HT1080 (cell line): Measurements from ENCODE around the gene TRABD2B. TPM values are rescaled to one million over a fixed set of nuclear protein-coding genes. Genes with fewer than 3 reads are reported as not detected.

Experiments used
- DNase-seq: peaks from one replicate; pipeline ENCODE4 v3.0.0-alpha.2; 2015; ENCODE audit warnings: low read depth
- total RNA-seq: library from RNA; depleted of rRNA; stranded (reverse); fragments of >200 nt; shearing (Covaris generic); gene quantifications from 2 replicates; pipeline ENCODE4 v1.2.3, GENCODE V29; 2014

TRABD2B gene
- total RNA-seq, 1 experiment from 2014 or later, result not detected

DNA sequence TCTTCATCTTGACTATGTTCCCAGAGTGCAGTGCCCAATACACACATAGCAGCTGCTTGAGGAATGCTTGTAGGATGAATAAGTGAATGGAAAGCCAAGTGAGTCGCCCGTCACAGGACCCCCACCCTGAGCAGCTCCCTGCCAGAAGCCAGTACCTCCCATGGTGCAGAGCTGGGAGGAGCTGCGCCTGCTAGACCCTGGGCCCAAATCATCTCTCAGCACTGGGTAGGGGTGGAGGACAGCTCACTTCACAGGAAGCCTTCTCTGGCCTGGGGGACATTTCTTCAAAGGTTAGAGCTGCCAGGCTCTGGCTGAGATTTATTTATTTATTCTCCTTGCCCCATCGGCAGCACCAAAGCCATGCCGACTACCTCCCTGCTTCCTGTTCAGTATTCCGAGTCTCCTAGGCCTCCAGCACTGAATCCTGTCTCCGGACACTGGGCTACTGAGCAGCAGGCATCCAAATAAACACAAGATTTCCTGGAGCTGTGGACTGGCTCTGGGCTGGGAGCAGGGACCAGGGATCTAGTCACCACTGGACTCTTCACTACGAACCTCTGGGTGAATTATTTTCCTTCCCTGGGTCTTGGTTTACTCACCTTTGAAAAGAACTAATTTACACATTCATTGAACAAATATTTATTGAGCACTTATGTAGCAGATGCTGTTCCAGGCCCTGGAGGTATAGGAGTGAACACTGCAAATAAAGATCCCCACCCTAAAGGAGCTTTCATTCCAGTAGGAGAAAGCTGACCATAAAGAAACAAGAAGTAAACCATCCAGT is 187.7 kb downstream of the TRABD2B start:
- DNase-seq, result peak; percentile 50

DNA sequence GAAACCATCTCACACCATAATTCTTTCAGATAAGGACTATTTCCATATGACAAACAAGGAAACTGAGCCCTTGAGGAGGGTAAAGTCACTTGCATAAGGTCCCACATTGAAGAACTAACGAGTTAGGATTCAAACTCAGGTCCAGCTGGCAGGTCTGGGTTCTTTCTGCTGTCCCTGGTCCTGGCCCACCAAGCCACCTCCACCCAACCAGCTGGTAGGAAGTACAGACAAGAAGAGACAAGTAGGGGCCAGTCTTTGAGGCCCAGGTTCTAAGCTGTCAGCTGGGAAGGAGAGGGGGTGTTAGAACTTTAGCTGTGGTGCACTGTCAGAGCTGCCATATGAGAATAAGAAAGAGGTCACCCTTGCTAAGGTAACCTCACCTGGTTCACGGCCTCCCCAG is 188.6 kb downstream of the TRABD2B start:
- DNase-seq, result no peak

DNA sequence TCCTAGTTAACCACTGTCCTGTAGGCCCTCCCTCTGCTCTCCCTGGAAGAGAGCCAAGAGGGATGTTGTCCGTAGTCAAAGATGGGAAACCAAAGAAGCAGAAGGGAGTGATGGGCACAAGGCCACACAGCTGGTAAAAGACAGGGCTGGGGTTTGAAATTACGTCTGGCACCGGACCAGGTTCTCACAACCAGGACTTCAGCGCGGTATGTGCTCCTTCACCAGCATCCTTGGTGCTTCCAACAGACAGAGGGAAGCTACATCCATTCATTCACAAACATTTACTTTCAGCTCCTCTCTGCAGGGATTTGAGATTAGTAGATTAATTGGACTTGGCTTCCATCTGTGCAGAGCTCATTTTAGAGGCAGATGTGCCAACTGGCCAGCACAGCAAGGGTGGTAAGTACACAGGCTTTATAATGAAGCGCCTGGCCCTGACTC is 191.2 kb downstream of the TRABD2B start:
- no peak for DNase-seq

DNA sequence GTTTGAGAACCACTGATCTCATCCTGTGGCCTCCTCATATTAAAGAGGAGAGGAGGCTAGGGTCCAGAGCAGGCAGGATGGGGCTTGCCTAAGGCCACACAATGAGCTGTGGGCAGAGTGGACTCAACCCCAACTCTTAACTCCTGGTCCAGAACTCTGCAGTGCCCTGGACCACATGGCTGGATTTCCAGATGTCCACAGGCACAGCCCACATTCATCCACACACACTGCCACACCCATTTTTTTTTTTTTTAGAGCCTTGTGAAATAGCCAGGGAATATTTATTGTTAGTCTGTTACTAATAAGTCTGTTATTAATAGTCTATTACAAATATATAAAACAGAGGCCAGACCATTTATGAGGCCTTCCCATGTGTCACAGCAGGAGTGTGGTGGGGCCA is 192.2 kb downstream of the TRABD2B start:
- no peak for DNase-seq

DNA sequence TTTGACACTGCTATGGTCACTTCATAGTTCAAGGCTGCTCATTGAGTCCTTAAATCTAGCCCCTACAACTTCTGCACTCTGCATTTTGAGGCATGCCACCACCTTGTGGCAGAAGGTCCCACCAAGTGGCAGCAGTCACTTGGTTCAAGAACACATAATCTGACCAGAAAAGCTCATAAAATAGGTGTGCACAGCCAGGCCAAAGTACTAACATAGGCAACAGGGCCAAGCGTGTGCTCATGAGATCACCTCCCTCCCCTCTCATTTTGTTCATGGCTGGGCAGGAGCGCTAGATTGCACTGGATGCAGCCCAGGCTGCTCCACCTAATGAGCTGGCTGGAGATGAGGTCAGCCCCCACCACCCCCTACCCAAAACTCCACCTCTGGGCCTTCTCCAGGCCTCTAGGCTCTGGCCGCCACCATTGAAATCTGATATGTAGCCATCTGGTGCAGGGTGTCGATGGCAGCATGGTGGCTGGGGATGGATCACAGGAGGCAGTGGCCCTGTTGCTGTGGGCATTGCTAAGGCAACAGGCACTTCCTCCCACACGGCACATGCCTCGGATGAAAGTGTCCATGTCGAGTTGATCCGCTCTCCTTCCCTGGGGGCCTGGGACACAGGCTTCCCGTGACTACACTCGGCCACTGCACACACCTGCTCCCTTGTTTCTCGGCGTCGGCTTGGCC is 193.2 kb downstream of the TRABD2B start:
- DNase-seq, result no peak

DNA sequence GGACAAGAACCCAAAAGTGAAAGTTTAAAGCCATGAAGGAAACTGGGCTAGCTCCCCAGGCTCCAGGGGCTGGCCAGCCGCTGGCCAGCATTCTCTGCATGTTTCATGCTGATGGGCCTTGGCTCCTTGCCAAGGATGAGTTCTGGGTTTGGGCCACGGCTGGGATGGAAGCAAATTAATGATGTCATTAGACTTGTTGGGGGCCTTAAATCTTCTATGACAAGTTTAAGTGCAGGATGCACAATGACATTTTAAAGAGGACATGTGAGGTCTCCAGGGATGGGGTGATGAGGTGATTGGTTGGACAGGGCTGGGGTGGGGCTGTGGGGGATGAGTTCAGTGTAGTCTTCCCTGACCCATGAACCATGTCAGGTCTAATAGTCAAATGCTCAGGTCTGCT is 199.6 kb downstream of the TRABD2B start:
- DNase-seq, result no peak

DNA sequence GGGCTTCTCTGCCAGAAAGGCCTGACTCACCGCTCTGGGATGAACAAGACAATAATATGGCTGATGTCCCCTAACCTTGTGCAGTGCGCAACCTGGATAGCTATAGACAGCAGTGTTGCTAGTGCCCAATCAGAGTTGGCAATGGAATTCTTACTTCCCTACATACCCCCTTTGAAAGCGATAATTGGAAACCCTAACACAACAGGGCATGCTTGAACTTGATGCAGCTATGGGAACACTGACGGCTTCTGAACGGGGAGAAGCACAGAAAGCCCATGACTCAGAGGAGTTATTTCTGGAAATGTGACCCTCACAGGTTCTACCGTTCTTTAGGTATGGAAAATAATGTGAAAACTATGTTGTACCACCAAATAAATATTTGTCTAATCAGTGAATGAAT is 200.6 kb downstream of the TRABD2B start:
- no peak for DNase-seq

DNA sequence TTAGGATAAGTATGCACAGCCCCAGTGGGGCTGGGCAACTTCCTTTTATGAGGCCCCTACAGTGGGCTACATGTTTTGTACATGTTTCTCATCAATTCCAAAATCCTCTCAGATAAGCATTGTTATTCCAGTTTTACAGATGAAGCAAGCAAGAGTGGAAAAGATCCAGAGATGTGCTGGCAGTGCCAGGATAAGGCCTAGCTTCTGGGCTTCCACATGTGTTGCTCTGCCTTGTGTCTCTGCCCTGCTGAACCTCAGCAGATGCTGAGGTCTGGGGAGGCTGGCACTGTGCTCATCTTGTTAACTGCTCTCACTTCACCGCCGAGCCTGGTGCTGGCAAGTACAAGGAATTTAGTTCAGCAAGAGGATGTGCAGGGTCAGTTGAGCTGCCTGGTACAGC is 202.1 kb downstream of the TRABD2B start:
- no peak for DNase-seq

DNA sequence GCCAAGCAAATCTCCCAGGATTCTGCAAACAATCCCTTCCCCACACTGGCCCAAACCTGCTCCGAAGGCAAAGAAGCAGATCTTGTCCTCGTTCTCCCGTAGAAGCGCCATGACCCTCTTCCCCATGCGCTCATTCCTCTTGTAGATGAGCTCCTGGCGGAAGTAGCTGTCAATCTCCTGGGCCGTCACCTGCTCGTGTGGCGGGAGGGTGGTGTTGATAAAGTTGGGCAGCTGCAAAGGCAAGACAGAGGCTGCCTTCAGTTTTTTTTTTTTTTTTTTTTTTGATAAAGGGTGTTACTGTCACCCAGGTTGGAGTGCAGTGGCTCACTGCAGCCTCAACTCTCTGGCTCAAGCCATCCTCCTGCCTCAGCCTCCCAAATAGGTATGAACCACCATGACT is 202.7 kb downstream of the TRABD2B start:
- DNase-seq, result no peak

DNA sequence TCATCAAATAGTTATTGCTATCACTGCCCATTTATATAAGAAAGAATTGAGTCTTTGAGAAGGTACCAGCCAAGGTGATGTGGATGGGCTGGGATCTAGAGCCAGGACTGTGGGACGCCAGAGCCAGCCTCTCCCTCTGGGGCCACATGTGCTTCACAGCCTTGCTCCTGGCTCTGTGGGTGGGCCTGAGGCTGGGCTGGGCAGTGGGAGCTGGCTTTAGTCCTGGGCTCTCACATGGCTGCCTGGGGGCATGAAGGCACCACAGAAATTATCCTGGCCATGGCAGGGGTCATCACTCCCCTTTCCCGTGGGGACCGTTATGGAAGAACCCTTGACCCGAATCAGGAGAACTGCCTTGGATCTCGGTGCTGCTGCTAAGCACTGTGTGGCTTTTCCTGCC is 203.1 kb downstream of the TRABD2B start:
- DNase-seq, result no peak

DNA sequence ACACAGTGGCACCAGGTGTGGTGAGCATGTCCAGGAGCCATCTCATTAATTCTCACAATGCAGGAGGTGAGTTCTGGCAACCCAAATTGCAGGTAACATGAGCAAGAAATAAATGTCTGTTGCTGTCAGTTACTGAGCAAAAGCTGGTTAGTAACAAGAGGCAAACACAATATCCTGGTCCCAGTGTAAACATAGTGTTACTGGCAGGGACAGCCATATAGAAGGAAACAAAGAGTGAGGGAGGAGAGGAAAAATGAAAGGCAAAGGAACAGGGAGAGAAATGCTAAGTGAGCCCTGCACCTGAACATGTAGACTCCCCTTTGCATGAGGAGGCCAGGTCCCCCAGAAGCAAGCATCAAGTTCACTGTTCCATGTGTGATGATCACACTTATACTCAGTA is 203.6 kb downstream of the TRABD2B start:
- DNase-seq, result no peak

DNA sequence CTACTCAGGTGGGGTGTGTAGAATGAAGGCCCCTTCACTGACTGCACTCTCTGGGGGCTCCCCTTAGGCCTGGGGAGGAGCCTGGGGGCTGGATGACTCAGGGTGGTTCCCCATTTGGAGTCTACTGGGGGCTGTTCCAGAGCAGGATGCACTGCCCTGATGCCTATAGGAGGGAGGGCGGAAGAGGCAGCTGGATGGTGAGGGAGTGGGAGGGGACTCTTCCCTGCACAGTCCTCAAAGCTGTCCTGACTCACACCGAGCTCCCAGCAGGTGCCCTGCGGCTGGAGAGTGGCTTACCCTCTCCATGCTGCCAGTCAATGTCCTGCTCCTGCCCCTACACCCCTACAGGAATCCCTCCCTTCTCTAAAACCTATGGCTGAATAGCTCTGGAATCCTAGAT is 204.4 kb downstream of the TRABD2B start:
- peak; percentile 74 for DNase-seq

DNA sequence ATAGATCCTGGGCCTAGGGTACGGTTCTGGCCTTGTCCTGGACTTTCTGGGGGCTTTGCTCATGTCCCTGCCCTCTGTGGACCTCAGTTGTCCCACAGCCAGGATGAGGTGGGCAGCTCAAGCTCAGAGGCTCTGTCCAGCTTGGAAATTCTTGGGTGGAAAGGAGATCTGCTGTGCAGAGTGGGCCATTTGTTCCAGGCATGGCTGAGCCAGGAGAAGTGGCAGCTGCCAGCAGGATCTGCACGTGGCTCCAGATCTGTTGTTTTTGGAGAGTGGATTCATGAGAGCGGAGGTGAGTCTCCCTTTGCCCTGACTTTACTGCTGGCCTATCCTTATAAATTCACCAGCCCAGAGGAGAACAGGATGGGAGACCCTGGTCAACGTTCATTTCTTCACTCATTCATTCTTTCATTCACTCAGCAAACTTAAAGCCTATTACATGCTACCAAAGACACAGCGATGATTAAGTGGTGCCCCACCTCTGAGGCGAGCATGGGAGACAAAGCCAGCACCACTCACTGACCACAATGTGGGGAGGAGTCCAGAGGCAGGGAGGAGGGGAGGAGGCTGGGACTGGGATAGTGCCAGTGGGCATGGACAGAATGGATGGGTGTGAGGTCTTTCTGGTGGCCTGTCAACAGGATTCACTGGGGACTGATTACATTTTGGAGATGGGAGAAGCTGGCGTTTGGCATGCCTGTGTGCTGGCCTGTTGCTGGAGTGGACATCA is 205.1 kb downstream of the TRABD2B start:
- DNase-seq, result peak; percentile 69

DNA sequence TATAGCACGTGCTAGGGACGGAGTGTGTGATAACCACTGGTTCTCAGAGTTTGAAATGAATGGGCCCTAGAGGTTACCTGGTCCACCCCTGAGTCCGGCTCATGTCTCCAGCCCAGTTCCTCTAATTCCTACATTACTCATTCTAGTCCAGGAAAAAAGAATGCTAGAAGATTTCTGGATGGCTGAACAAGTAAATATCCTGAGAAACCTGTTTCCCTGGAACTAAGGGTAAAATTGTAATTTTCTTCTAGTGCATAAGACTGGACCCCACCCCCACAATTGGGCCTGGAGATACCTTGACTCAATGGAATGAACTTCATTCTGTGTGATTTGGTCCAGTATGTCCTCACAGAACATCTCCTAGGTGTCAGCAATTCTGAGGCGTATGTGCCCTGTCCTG is 208.4 kb downstream of the TRABD2B start:
- no peak for DNase-seq

DNA sequence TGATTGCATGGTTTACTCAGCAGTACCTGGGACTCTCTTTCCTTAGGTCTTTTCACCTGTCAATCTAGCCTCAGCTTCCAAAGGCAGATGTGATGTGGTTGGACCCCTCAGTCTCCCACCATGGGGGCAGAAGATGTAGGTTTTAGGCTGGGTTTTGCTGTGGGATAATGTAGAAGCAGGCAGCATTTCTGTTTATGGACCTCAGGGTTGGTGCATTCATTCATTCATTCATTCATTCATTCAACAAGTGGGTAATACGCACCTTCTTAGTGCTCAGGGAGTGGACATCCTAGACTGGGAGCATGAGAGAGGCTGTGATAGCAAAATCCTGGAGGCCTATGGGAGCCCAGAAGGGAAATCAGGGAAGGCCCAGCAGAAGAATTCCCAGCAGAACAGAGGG is 209.6 kb downstream of the TRABD2B start:
- DNase-seq, result no peak

DNA sequence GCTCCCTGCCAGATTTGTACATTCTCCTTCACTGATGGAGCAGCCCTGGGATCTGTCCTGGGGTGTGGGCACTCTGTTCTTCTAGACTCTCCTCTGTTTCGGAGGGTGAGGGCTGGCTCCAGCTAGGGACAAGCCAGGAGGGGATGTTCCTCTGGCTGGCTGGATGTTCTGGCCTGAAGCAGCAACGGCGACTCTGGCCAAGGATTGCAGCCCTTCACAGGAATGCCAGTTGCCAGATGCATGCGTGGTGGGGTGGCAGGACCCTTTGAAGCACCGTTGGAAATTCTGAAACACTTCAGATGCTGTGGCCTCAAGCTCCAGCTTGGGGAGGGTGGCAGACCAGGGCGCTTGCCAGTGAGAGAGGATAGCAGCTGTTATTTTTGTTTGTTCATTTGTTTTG is 210.9 kb downstream of the TRABD2B start:
- DNase-seq, result no peak

DNA sequence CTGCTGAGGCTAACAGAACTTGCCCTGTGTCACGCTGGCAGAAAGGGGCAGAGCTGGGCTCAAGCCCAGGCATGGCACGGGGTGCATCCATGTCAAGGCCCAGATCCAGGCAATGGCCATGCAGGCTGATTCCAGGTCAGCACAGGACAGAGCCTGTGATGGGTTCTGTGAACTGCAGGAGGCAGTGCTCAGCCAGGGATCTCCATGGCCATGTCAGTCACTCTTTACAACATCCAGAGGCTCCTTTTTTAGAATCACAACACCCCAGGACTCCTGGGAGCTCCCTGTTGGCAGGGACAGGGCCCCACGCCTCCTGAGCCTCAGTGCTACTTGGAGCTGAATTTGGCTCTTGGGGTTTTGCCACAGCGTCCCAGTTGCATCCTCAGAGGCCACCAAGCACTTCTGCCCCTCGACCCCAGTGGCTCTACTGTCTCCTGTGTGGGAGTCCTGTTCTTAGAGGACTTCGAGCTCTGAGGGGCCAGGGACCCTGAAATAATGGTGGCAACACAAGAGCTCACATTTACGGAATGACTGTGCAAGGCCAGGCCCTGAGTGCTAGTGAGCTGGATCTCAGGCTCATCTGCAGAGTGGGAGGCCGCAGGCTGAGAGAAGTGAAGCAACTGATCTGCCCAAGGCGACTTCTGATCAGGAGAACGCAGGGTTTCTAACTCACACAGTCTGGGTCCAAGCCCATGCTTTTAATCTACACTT is 211.5 kb downstream of the TRABD2B start:
- DNase-seq, result peak; percentile 12

DNA sequence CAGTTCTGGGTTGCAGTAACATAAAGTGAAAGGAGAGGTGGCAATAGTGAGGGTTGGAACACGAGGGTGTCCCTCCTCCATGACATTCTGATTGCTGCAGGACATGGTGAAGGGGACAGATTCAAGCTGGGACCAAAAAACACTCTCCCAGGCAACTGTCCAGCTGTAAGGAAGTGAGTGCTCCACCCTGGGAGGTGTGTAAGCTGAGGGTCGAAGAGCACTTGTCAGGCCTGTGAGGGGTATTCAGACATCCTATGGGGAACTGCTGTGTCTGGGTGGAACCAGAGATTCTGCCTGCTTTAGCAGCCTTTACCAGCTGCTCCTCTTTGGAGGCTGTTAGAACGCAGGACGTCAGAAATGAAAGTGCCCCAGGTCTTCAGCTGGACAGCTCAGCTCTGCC is 212.1 kb downstream of the TRABD2B start:
- DNase-seq, result no peak

DNA sequence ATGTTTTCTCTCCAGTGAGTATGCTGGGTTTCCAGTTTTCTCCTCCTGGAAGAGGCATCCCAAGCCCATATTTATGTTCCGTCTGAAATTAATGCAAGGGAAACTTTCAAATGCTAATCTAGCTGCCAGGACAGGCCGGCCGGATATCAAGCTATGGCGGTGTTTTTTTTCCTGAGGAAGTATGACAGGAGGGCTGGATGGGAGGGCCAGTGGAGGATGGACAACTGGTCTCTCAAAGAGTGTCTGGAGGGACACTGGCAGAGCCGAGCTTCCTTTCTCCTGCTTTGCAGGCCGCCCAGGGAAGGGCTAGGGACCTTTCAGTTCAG is 212.7 kb downstream of the TRABD2B start:
- DNase-seq, result no peak

DNA sequence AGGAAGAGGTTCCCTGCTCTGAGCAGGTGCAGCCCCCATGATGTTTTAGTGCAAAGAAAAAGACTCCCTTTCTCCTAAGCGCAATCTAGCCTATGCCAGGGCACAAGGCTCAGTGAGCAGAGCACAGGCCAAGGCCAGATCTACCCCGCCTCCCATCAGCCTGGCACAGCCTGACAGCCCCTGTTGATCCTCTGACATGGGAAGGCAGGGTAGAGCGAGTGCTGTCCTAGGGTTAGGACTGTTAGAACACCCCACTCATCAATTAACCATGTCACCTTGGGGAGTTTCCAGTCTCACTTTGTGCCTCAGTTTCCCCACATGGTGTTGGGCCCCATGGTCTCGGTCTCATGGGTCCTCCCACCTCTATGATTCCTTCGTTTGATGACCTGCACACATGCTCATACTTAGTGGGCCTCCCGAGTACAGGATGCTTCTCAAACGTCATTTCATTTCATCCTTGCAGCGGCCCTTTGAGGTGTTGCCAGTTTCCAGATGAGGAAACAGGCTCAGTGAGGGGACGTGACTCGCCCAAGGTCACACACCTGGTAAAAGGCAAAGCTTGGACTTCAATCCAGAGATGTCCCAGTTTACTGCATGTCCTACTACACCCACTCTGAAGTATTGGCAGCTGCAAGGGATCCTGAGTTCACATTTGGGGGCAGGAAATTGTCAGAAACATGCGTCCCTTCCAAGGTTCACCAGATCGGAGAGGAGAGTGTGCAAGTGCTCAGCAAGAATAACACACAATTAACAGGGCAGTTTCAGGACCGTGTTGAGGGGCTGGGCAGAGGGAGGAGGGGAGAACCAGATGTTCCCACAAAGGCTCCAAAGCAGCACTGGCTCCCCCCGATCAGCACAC is 213.3 kb downstream of the TRABD2B start:
- no peak for DNase-seq
